Uterus (tissue), 2 donors: Measurements from ENCODE around the gene SYNJ2.

ENCODE experiments used
- POLR2A ChIP-seq, 2 donors: fragments of 450-650 bp; IDR thresholded peaks; one replicate each; pipeline ENCODE4 v1.6.1; 2016; ENCODE audit warnings: antibody characterized with exemption in 2 of 2, mild to moderate bottlenecking in 1 of 2, moderate library complexity in 1 of 2
- TF ChIP-seq, protein P1 (sequence below), 4 experiments: fragments of 200-600 bp in 2 of 4; fragments of 450-650 bp in 2 of 4; sonication (generic) in 2 of 4; IDR thresholded peaks; one replicate each; pipeline ENCODE4 v1.5.1; 2016 to 2019; ENCODE audit warnings: antibody characterized with exemption in 4 of 4, mild to moderate bottlenecking in 2 of 4, moderate library complexity in 1 of 4

GRCh38 chr6:158039571-158040050, 57.9 kb downstream of the SYNJ2 start:
- TF ChIP-seq POLR2A (IDR thresholded peaks at IDR 0.05): no peak
- TF ChIP-seq, protein P1, sequence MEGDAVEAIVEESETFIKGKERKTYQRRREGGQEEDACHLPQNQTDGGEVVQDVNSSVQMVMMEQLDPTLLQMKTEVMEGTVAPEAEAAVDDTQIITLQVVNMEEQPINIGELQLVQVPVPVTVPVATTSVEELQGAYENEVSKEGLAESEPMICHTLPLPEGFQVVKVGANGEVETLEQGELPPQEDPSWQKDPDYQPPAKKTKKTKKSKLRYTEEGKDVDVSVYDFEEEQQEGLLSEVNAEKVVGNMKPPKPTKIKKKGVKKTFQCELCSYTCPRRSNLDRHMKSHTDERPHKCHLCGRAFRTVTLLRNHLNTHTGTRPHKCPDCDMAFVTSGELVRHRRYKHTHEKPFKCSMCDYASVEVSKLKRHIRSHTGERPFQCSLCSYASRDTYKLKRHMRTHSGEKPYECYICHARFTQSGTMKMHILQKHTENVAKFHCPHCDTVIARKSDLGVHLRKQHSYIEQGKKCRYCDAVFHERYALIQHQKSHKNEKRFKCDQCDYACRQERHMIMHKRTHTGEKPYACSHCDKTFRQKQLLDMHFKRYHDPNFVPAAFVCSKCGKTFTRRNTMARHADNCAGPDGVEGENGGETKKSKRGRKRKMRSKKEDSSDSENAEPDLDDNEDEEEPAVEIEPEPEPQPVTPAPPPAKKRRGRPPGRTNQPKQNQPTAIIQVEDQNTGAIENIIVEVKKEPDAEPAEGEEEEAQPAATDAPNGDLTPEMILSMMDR (IDR thresholded peaks at IDR 0.05): no peak
